Transverse colon (tissue), 4 donors: ENCODE results near the gene IL17RB. TPM values are rescaled to one million over a fixed set of nuclear protein-coding genes. Genes with fewer than 3 reads are reported as not detected.

Source experiments
- DNase-seq: peaks from one replicate; pipeline ENCODE4 v3.0.0-alpha.2; 2019
- H3K27ac ChIP-seq, 4 donors: fragments of 200-600 bp; sonication (generic); 2 replicates each; pipeline ENCODE4 v1.5.1; 2016 to 2018; ENCODE audit warnings: inconsistent platforms in 4 of 4
- H3K27me3 ChIP-seq: fragments of 200-600 bp; sonication (generic); 2 replicates; pipeline ENCODE4 v1.5.1; 2017; ENCODE audit warnings: inconsistent platforms
- H3K36me3 ChIP-seq, 4 donors: fragments of 200-600 bp; sonication (generic); 2 replicates each; pipeline ENCODE4 v1.5.1; 2017 to 2019; ENCODE audit warnings: inconsistent platforms in 4 of 4
- H3K4me1 ChIP-seq, 4 donors: fragments of 200-600 bp; sonication (generic); 2 replicates each; pipeline ENCODE4 v1.5.1; 2017 to 2020; ENCODE audit warnings: inconsistent platforms in 4 of 4
- H3K4me3 ChIP-seq, 4 donors: fragments of 200-600 bp; sonication (generic); 1 replicate in 1 of 4; 2 replicates in 3 of 4; pipeline versions ENCODE4 v1.5.1 to v1.6.1; 2017 to 2019; ENCODE audit warnings: inconsistent platforms in 4 of 4
- H3K9me3 ChIP-seq, 2 donors: fragments of 200-600 bp; sonication (generic); 2 replicates each; pipeline ENCODE4 v1.5.1; 2017 to 2019; ENCODE audit warnings: inconsistent platforms in 2 of 2
- CTCF ChIP-seq, 5 experiments: fragments of 200-600 bp in 3 of 5; fragments of 450-650 bp in 2 of 5; sonication (generic) in 3 of 5; IDR thresholded peaks; 1 replicate in 2 of 5; 2 replicates in 3 of 5; pipeline ENCODE4 v1.5.1; 2016 to 2017; ENCODE audit warnings: antibody characterized with exemption in 5 of 5, inconsistent platforms in 3 of 5, mild to moderate bottlenecking in 2 of 5, moderate library complexity in 1 of 5
- EP300 ChIP-seq: sonication (generic); formaldehyde crosslinking; IDR thresholded peaks from one replicate; pipeline ENCODE4 v1.6.1; 2017; ENCODE audit warnings: antibody characterized with exemption, low read depth
- POLR2A ChIP-seq: fragments of 450-650 bp; IDR thresholded peaks from one replicate; pipeline ENCODE4 v1.6.1; 2016; ENCODE audit warnings: antibody characterized with exemption, mild to moderate bottlenecking, moderate library complexity
- POLR2AphosphoS5 ChIP-seq, 3 donors: sonication (generic); formaldehyde crosslinking; IDR thresholded peaks; one replicate each; pipeline ENCODE4 v1.6.1; 2016; ENCODE audit warnings: antibody characterized with exemption in 3 of 3
- WGBS, 2 donors: methylation state at CpG; one replicate each; pipeline ENCODE4 v1.1.5; 2018; ENCODE audit warnings: low coverage in 1 of 2; 5-methylcytosine and 5-hydroxymethylcytosine counted together
- in situ Hi-C, 4 donors: fragments of 200-750 bp; cut with MboI; loops; one replicate each; pipeline versions ENCODE4 v1.15.0 to v1.15.1; 2017; ENCODE audit warnings: low sequenced_read_pairs in 3 of 4, low pct_ligation_motif_present in 1 of 4, low pct_unique_long_range_greater_than_20kb in 1 of 4
- intact Hi-C: fragments of 100-400 bp; cut with DNase I; formaldehyde crosslinking; loops from one replicate; pipeline ENCODE4 v1.15.1; 2023; ENCODE audit warnings: low total_unique reads
- total RNA-seq, 4 donors: library from RNA; depleted of rRNA; stranded (reverse); fragments of >200 nt; gene quantifications; one replicate each; pipeline ENCODE4 v1.1.0, GENCODE V29; 2016

Gene IL17RB
- total RNA-seq, 4 donors from 2014 or later = 26.0 to 36.5 (median 32.8) TPM; not detected in 1

- no peak for DNase-seq
Measured at GRCh38 chr3:53823026-53823955, 23.1 kb upstream of the IL17RB start.

GRCh38 chr3:53823956-53824657 is 22.3 kb upstream of the IL17RB start:
- peak; percentile 0 for DNase-seq

More at GRCh38 chr3:53823026-53823955, 23.1 kb upstream of the IL17RB start:
- TF ChIP-seq POLR2AphosphoS5 (IDR thresholded peaks at IDR 0.05) = no peak
- no peak for TF ChIP-seq CTCF (IDR thresholded peaks at IDR 0.05)
- no peak for TF ChIP-seq POLR2A
- TF ChIP-seq EP300 = no peak
- Histone ChIP-seq H3K27me3 (no peaks in the 10 kb centered on the region), H3K36me3 (peaks cover 0 to 4% (median 0%) of the 10 kb centered on the region in 4 donors), H3K4me3 (no peak overlapping the region), H3K9me3 (no peaks in the 10 kb centered on the region), H3K4me1 (peaks cover 0 to 3% (median 0%) of the 10 kb centered on the region in 4 donors), H3K27ac (no peak overlapping the region)
- in situ Hi-C loops (no loop called here), intact Hi-C loops (no loop called here)
- 96% methylated on average over 54 of the region's 67 CpGs; no CpG with 5 or more reads in 1 of the 2 donors for WGBS, 2 donors

GRCh38 chr3:53824795-53825194 is 21.6 kb upstream of the IL17RB start:
- H3K4me1 ChIP-seq = peaks cover 0 to 13% (median 0%) of the 10 kb centered on the region in 4 donors
- no peaks in the 10 kb centered on the region for H3K27me3 ChIP-seq
- intact Hi-C loops = no loop called here
- 63 to 81% methylated on average over 1 to 4 of the region's 4 CpGs for WGBS, 2 donors
- in situ Hi-C loops = no loop called here
- no peaks in the 10 kb centered on the region for H3K9me3 ChIP-seq
- H3K36me3 ChIP-seq = no peaks in the 10 kb centered on the region
- DNase-seq = no peak
- no peak overlapping the region for H3K27ac ChIP-seq
- no peak overlapping the region for H3K4me3 ChIP-seq
- TF ChIP-seq POLR2AphosphoS5 (IDR thresholded peaks at IDR 0.05) (no peak), CTCF (IDR thresholded peaks at IDR 0.05) (no peak), POLR2A (no peak), EP300 (no peak)

More at GRCh38 chr3:53823956-53824657, 22.3 kb upstream of the IL17RB start:
- TF ChIP-seq POLR2AphosphoS5 (IDR thresholded peaks at IDR 0.05) (no peak), POLR2A (no peak), EP300 (no peak), CTCF (IDR thresholded peaks at IDR 0.05) (no peak)
- intact Hi-C loops = no loop called here
- 42 to 63% methylated on average over 2 to 10 of the region's 10 CpGs for WGBS, 2 donors
- no peak overlapping the region for H3K4me3 ChIP-seq
- H3K9me3 ChIP-seq = no peaks in the 10 kb centered on the region
- in situ Hi-C loops = no loop called here
- peaks cover 0 to 3% (median 0%) of the 10 kb centered on the region in 4 donors for H3K36me3 ChIP-seq
- no peaks in the 10 kb centered on the region for H3K27me3 ChIP-seq
- no peak overlapping the region for H3K27ac ChIP-seq
- H3K4me1 ChIP-seq = peaks cover 0 to 9% (median 0%) of the 10 kb centered on the region in 4 donors

GRCh38 chr3:53826048-53826447 is 20.3 kb upstream of the IL17RB start:
- intact Hi-C loops (no loop called here), in situ Hi-C loops (no loop called here)
- DNase-seq = no peak
- H3K36me3 ChIP-seq = no peaks in the 10 kb centered on the region
- H3K27ac ChIP-seq = no peak overlapping the region
- H3K27me3 ChIP-seq = no peaks in the 10 kb centered on the region
- no peak for TF ChIP-seq CTCF (IDR thresholded peaks at IDR 0.05)
- no peak for TF ChIP-seq EP300
- TF ChIP-seq POLR2A = no peak
- TF ChIP-seq POLR2AphosphoS5 (IDR thresholded peaks at IDR 0.05) = no peak
- H3K4me3 ChIP-seq = no peak overlapping the region
- WGBS, 2 donors = 67 to 72% methylated on average over 1 of the region's 1 CpG
- H3K4me1 ChIP-seq = peaks cover 0 to 13% (median 0%) of the 10 kb centered on the region in 4 donors
- no peaks in the 10 kb centered on the region for H3K9me3 ChIP-seq
